Dendritic cell treated with granulocyte-macrophage colony-stimulating factor and Interleukin-4, amounts not matched to agents 40 ng/mL and 50 ng/mL, for 4 days (primary cell): ENCODE data around the gene NSD1.

Experiments used
- H3K27ac Mint-ChIP-seq: one replicate; pipeline ENCODE4 v1.8.0; 2022; ENCODE audit warnings: mild to moderate bottlenecking, mixed read lengths
- H3K27me3 Mint-ChIP-seq: one replicate; pipeline ENCODE4 v1.8.0; 2022; ENCODE audit warnings: mild to moderate bottlenecking, mixed read lengths
- H3K36me3 Mint-ChIP-seq: one replicate; pipeline ENCODE4 v1.8.0; 2022; ENCODE audit warnings: low read depth, mixed read lengths
- H3K4me1 Mint-ChIP-seq: one replicate; pipeline ENCODE4 v1.8.0; 2022; ENCODE audit warnings: low read depth, mixed read lengths
- H3K4me3 Mint-ChIP-seq: one replicate; pipeline ENCODE4 v1.8.0; 2022; ENCODE audit warnings: mild to moderate bottlenecking, moderate library complexity, mixed read lengths
- H3K9me3 Mint-ChIP-seq: one replicate; pipeline ENCODE4 v1.8.0; 2022; ENCODE audit warnings: mixed read lengths
- intact Hi-C: fragments of 100-400 bp; cut with micrococcal nuclease; formaldehyde crosslinking; loops from one replicate; pipeline ENCODE4 v1.15.0; 2022

The NSD1 gene

GRCh38 chr5:177314376-177315342, 181.1 kb downstream of the NSD1 start:
- intact Hi-C loops = loop anchor here (5.0 to 10.0 kb wide), 2 partner anchors 73 to 180 kb away; partner anchors contain the start of gene PDLIM7
- Mint-ChIP-seq H3K27ac (no peak overlapping the region), H3K9me3 (peaks cover 8% of the 10 kb centered on the region), H3K36me3 (peaks cover 24% of the 10 kb centered on the region), H3K4me1 (peaks cover 54% of the 10 kb centered on the region), H3K4me3 (no peak overlapping the region), H3K27me3 (peaks cover 10% of the 10 kb centered on the region)

DNA sequence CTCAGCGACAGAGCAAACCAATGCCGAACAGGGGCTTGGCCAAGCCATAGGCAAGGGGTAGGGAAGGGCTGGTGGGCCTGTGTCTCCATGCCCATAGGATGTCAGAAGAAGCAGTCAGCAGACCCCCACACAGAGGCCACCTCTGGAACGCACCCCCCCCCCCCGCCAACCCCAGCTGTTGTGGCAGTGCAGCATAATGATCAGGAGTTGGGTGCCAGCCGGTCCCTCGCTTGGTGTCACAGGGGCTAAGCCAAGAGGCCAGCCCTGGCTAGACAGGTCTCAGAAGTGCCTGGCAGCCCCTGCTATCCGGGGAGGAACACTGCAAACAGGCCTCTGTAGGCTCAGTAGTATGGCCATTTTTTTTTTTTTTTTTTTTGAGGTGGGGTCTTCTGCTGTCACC, 181.8 kb downstream of the NSD1 start:
- H3K9me3 Mint-ChIP-seq = peaks cover 12% of the 10 kb centered on the region
- intact Hi-C loops = loop anchor here (5.0 to 10.0 kb wide), 2 partner anchors 72 to 179 kb away; partner anchors contain the start of gene PDLIM7
- no peak overlapping the region for H3K4me3 Mint-ChIP-seq
- H3K27me3 Mint-ChIP-seq = peaks cover 12% of the 10 kb centered on the region
- H3K4me1 Mint-ChIP-seq = peaks cover 54% of the 10 kb centered on the region
- peaks cover 31% of the 10 kb centered on the region for H3K36me3 Mint-ChIP-seq
- H3K27ac Mint-ChIP-seq = no peak overlapping the region

DNA sequence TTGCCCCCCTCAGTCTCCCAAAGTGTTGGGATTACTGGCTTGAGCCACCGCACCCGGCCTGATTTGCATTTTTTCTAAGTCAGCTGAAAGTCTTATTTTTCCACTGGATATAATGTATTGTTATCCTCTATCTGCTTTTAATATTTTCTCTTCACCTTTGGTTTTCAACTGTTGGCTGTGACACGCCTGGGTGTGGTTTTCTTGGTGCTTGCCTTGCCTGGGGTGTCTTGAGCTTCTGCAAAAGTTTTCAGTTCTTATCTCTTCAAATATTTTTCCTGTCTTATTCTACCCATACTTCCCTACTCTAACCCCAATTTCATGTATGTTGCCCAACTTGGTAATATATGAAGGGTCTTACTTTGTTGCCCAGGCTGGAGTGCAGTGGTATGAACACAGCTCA, 182.4 kb downstream of the NSD1 start:
- Mint-ChIP-seq H3K4me3 (no peak overlapping the region), H3K4me1 (peaks cover 54% of the 10 kb centered on the region), H3K9me3 (peaks cover 12% of the 10 kb centered on the region), H3K27ac (no peak overlapping the region), H3K36me3 (peaks cover 31% of the 10 kb centered on the region), H3K27me3 (peaks cover 10% of the 10 kb centered on the region)
- intact Hi-C loops = loop anchor here (5.0 to 10.0 kb wide), 2 partner anchors 71 to 179 kb away; partner anchors contain the start of gene PDLIM7

DNA sequence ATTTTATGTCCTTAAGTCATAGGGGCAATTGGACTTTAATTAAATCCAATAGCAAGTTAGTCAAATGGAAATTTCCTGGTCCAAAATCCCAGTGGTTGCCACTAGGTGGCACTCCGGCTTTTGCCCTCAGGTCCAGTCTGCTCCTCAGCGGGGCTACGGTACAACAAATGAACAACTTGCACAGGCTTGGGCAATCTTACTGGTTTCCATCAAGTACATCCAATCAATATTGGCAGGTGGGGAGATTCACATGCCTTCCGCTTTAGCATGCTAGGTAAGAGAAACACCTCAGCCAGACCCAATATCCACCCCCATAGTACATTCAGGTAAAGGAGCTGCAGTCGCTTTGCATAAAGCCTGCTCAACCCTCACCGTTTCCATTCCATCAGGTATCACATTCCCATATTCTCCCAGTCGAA, 184.4 kb downstream of the NSD1 start:
- peaks cover 10% of the 10 kb centered on the region for H3K27me3 Mint-ChIP-seq
- no peak overlapping the region for H3K4me3 Mint-ChIP-seq
- peaks cover 48% of the 10 kb centered on the region for H3K4me1 Mint-ChIP-seq
- H3K27ac Mint-ChIP-seq = no peak overlapping the region
- intact Hi-C loops = loop anchor here (5.0 to 10.0 kb wide), 2 partner anchors 69 to 177 kb away; partner anchors contain the start of gene PDLIM7
- peaks cover 37% of the 10 kb centered on the region for H3K36me3 Mint-ChIP-seq
- peaks cover 12% of the 10 kb centered on the region for H3K9me3 Mint-ChIP-seq

DNA sequence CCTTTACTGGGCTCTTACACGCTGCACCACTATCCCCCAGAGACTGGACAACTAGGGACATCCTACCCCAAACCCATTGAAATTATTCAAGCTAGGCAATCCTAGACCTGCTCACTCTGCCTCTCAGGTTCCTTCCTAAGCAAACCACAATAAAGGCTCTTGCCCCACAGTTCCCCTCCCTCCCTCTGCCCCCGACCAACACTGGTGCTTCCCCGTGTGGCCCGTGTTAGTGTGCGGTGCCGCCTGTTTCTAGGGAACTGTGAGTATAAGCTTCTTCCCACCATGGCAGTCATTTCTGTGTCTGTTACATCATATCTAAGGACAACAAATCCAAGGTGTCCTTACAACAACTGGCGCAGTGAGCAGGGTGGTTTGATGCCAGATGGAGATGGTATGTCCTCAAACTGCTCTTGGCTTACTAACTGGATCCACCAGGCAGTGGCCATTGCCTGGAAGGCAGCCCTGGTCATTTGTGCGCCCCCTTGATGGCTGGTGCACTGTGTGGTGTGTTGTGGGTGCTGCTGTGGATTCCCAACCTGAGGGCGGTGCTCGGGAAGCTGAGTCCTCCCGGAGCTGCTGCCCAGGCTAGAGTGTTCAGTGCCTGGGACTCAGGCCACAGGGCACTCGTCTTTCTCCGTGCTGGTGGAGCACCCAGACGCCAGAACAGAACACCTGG, 186.5 kb downstream of the NSD1 start:
- H3K27me3 Mint-ChIP-seq = peaks cover 10% of the 10 kb centered on the region
- H3K27ac Mint-ChIP-seq = no peak overlapping the region
- peaks cover 49% of the 10 kb centered on the region for H3K36me3 Mint-ChIP-seq
- no peak overlapping the region for H3K4me3 Mint-ChIP-seq
- H3K4me1 Mint-ChIP-seq = peaks cover 51% of the 10 kb centered on the region
- H3K9me3 Mint-ChIP-seq = peaks cover 12% of the 10 kb centered on the region
- intact Hi-C loops = loop anchor here (5.0 to 10.0 kb wide), 2 partner anchors 67 to 175 kb away; partner anchors contain the start of gene PDLIM7

GRCh38 chr5:177320879-177321278, 187.3 kb downstream of the NSD1 start:
- H3K27me3 Mint-ChIP-seq = peaks cover 10% of the 10 kb centered on the region
- H3K4me3 Mint-ChIP-seq = no peak overlapping the region
- intact Hi-C loops = no loop called here
- H3K27ac Mint-ChIP-seq = no peak overlapping the region
- peaks cover 12% of the 10 kb centered on the region for H3K9me3 Mint-ChIP-seq
- peaks cover 50% of the 10 kb centered on the region for H3K4me1 Mint-ChIP-seq
- peaks cover 56% of the 10 kb centered on the region for H3K36me3 Mint-ChIP-seq

GRCh38 chr5:177325868-177326381, 192.4 kb downstream of the NSD1 start:
- Mint-ChIP-seq H3K27ac (no peak overlapping the region), H3K27me3 (no peaks in the 10 kb centered on the region), H3K4me1 (peaks cover 32% of the 10 kb centered on the region), H3K36me3 (peaks cover 75% of the 10 kb centered on the region), H3K9me3 (no peaks in the 10 kb centered on the region), H3K4me3 (no peak overlapping the region)
- intact Hi-C loops = no loop called here

DNA sequence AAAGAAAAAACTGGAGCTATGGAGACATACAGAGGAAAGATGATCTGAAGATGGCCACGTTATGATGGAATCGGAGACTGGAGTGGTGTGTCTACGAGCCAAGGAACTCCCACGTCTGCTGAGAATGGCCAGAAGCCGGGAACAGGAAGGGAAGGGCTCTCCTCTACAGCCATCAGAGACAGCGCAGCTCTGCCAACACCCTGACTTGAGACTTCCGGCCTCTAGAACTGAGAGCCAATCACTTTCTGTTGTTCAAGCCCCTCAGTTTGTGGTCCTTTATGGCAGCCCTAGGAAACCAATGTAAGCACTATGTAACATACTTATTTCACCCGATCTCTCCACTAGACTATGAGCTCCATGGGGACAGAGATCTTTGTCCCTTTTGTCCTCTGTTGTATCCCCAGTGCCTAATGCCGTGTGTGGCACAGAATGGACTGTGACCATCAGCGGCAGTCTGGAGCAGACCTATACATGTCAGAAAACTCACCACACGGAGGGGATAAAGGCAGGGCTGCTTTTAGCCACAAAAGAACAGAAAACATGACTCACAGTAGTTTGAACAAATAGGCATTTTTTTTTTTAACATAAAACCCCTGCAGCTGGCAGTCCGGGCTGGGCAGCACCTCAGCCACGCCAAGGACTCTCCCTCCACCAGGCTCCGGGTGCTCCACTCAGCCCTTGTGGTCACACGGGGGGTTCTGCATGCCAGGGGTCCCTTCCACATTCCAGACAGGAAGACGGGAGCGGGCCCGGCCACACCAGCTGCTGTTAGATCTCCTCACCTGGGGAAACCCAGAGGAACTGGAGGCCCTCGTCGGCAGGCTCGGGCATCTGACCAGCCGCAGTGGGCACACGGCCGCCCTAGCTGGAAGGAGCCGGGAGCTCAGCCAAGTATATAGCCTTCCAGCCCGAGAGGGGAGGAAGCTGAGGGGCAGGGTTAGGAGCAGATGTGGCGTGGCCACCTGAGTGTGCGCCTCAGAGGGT, 194.3 kb downstream of the NSD1 start:
- peaks cover 32% of the 10 kb centered on the region for H3K4me1 Mint-ChIP-seq
- H3K36me3 Mint-ChIP-seq = peaks cover 89% of the 10 kb centered on the region
- intact Hi-C loops = no loop called here
- H3K4me3 Mint-ChIP-seq = no peak overlapping the region
- no peaks in the 10 kb centered on the region for H3K9me3 Mint-ChIP-seq
- no peak overlapping the region for H3K27ac Mint-ChIP-seq
- H3K27me3 Mint-ChIP-seq = no peaks in the 10 kb centered on the region

DNA sequence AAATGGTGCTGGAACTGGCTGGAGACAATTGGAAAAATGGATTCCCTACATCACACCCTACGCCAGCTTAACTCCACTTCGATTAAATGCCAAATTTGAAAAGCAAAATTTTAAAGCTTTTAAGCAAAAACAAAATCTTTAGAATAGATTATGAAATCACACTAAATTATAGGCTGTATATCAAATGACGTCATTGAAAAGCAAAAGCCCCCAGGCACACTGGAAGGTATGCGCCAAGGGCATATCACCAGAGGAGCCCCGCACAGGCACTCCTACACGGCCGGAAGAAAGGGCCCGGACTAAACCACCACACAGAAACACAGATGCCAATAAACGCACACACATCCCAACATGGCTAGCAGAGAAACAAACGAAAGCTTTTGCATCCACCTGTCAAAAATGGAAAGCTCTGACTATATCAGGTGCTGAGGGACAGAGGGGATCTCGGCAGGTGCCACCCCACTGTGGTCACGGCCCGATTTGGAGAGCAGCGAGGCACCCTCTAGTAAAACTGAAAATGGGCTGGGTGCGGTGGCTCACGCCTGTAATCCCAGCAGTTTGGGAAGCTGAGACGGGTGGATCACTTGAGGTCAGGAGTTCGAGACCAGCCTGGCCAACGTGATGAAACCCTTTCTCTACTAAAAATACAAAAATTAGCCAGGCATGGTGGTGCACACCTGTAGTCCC, 195.1 kb downstream of the NSD1 start:
- H3K9me3 Mint-ChIP-seq = no peaks in the 10 kb centered on the region
- no peak overlapping the region for H3K27ac Mint-ChIP-seq
- peaks cover 94% of the 10 kb centered on the region for H3K36me3 Mint-ChIP-seq
- no peak overlapping the region for H3K4me3 Mint-ChIP-seq
- peaks cover 33% of the 10 kb centered on the region for H3K4me1 Mint-ChIP-seq
- no peaks in the 10 kb centered on the region for H3K27me3 Mint-ChIP-seq
- intact Hi-C loops = no loop called here

GRCh38 chr5:177329883-177330282, 196.3 kb downstream of the NSD1 start:
- H3K4me3 Mint-ChIP-seq = no peak overlapping the region

GRCh38 chr5:177330991-177331842, 197.6 kb downstream of the NSD1 start:
- intact Hi-C loops = no loop called here
- no peak overlapping the region for H3K4me3 Mint-ChIP-seq
- no peaks in the 10 kb centered on the region for H3K9me3 Mint-ChIP-seq
- peaks cover 100% of the 10 kb centered on the region for H3K36me3 Mint-ChIP-seq
- H3K4me1 Mint-ChIP-seq = peaks cover 34% of the 10 kb centered on the region
- H3K27me3 Mint-ChIP-seq = no peaks in the 10 kb centered on the region
- H3K27ac Mint-ChIP-seq = no peak overlapping the region

More at GRCh38 chr5:177329883-177330282, 196.3 kb downstream of the NSD1 start:
- Mint-ChIP-seq H3K36me3 (peaks cover 99% of the 10 kb centered on the region), H3K27me3 (no peaks in the 10 kb centered on the region), H3K4me1 (peaks cover 30% of the 10 kb centered on the region), H3K9me3 (no peaks in the 10 kb centered on the region), H3K27ac (no peak overlapping the region)
- intact Hi-C loops = no loop called here
